Erythroblast (primary cell): Measurements from ENCODE around the gene JMJD7.

Source experiments
- DNase-seq, 2 experiments: peaks; one replicate each; lab custom pipeline; 2025; lab: John Stamatoyannopoulos, UW
- GATA1 ChIP-seq: IDR thresholded peaks from 2 replicates; pipeline ENCODE4 v1.6.1; 2011; ENCODE audit warnings: low read depth, mild to moderate bottlenecking, control low read depth, low read length, moderate library complexity
- POLR2A ChIP-seq: IDR thresholded peaks from 2 replicates; pipeline ENCODE4 v1.6.1; 2011; ENCODE audit warnings: mild to moderate bottlenecking, low read length

The JMJD7 gene

GRCh38 chr15:41792000-41792637 is 35.8 kb upstream of the JMJD7 start:
- TF ChIP-seq GATA1 (no peak), POLR2A (no peak)
- no peak for DNase-seq

DNA sequence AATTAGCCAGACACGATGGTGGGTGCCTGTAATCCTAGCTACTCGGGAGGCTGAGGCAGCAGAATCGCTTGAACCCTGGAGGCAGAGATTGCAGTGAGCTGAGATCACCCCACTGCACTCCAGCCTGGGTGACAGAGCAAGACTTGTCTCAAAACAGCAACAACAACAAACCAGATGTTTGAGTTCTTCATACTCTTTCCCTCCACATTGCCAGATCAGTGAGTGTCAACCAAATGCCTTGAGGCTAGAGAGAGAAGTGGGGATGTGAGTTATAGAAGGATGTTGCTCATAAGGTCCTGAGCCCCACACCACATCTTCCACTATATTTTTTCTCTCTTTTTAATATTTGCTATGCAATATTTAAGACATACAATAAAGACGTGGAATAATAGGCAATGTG is 33.8 kb upstream of the JMJD7 start:
- TF ChIP-seq GATA1 (no peak), POLR2A (no peak)
- no peak for DNase-seq

- no peak for TF ChIP-seq POLR2A
- no peak for TF ChIP-seq GATA1
- no peak for DNase-seq
Observed at GRCh38 chr15:41795996-41796856, 31.7 kb upstream of the JMJD7 start.

DNA sequence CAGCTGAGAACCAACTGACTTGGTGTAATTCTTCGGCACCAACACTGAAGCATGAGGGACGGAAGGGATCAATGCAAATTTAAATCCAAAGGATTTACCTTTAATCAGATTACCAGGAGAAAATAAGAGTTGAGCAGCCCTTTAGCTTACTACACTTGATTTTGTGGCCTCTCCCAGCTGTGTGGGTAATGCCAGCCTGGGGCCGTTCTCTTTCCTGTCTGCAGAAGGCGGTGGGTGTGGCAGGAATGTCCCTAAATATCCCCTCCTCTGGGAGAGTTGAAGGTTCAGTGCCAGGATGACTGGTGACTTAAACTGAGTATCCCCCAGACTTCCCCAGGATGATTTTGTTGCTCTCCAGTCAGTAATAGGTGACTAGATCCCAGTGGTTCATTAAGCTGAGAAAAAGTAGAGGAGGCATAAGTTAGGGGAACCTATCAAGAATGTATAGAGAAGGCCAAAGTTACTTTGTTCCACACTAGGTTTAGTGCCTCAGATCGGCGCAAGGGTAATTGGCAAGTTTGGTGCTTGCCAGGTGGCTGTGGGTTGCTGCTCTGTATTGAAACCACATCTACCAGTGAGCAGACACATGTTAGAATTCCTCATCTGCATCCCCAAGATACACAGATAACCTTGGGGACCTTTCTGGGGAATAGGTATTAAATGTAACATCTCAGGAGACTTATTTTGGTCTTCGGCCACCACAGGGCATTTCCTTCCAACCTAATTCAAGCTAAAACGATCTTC is 30.5 kb upstream of the JMJD7 start:
- TF ChIP-seq POLR2A (no peak), GATA1 (no peak)

GRCh38 chr15:41798607-41799487 is 29.0 kb upstream of the JMJD7 start:
- no peak for DNase-seq
- no peak for TF ChIP-seq GATA1
- no peak for TF ChIP-seq POLR2A

More for the DNA sequence above, 30.5 kb upstream of the JMJD7 start:
- DNase-seq = no peak

GRCh38 chr15:41799488-41799805 is 28.4 kb upstream of the JMJD7 start:
- no peak for DNase-seq
- TF ChIP-seq POLR2A = no peak
- TF ChIP-seq GATA1 = no peak

DNA sequence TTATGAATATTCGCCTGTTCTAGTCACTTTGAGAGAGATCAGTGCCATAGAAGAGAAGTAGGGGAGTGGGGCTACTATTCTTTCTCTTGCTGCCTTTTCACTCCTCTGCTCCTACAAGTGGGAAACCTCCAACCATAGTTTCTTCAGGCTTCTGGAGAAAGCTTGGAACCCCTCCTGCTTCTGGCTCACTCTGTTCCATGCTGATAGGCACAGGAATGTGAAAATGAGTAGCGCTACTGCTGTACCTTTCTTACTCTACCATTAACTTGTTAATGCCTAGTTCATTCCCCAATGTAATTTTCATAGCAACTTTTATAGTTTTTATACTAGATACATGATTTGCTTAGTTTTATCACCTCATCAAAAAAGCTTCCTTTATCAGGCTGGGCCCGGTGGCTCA is 26.7 kb upstream of the JMJD7 start:
- no peak for DNase-seq
- TF ChIP-seq POLR2A = no peak
- TF ChIP-seq GATA1 = no peak

- DNase-seq = peak in 1 of 2 experiments; percentile 9
- TF ChIP-seq POLR2A = no peak
- TF ChIP-seq GATA1 = no peak
Observed at GRCh38 chr15:41801850-41802455, 25.9 kb upstream of the JMJD7 start.

DNA sequence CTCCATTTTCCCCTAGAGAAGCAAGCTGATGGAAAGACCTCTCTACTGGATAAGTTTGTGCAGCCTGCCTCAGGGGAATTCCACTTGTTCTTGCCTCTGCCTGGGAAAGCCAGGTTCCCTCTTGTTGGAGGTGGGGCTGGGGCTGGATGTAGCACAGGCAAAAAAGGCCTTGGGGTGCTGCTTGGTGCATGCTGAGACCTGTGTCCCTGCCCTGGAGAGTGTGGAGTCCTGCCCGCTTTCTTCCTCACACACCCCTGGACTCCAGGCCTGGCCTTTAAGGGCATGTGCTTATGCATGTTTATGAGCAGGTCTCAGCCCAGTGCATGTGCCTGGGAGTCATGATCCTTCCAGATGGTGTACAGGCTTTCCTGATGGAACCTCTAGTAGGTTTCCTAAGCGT is 23.5 kb upstream of the JMJD7 start:
- no peak for DNase-seq
- TF ChIP-seq GATA1 (no peak), POLR2A (no peak)

DNA sequence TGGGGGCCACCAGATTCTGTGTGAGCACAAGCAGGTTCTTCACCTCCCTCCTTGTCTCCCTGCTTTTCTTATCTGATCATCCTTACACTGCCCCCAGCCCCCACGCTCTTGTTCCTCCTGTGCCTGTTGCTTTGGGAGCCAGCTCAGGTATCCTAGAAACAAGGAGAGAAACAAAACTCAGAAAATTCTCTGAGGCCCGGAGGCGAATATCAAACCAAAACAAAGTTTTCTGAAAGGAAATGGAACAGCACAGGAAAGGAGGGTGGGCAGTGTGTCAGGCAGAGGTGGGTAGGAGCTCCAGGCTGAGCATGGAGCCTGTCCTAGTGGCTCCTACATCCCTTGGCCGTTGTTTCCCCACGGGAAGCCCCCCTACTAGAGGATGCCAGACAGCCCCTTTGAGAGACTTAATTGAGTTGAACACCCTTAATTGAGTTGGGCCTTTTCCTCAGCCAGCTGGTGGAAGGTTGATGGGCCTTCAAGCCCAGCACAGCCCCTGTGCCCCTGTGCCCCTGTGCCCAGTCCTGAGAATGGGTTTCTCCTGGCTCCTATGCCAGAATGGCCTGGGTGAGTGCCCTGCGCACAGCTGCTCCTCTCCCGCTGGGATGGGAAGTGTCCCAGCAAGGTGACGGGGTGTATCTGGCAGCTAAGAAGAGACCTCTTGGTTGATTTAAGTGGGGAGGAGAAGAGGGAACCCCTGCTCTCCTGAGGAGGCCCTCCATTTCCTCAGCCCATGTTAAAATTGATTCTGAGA is 22.8 kb upstream of the JMJD7 start:
- DNase-seq = no peak
- no peak for TF ChIP-seq GATA1
- no peak for TF ChIP-seq POLR2A

DNA sequence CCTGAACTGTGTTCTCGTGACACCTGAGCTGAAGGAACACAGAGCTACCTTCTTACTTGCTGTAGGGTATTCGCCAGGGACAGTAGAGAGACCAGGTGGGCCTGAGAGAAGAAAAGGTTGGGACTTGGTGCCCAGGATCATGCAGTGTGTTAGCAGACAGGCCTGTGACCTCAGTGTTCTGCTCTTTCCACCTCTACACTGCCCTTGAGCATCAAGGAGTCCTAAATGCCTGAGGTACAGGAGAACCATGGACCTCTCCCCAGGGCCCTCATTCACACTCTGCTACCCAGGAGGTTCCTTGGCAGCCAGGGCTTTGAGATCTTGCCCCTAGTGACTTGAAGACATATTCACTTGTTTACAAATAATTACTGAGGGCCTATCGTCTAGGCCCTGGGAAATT is 22.2 kb upstream of the JMJD7 start:
- no peak for DNase-seq
- TF ChIP-seq POLR2A (no peak), GATA1 (no peak)

GRCh38 chr15:41806291-41807181 is 21.4 kb upstream of the JMJD7 start:
- TF ChIP-seq GATA1 = no peak
- no peak for TF ChIP-seq POLR2A
- DNase-seq = peak in 1 of 2 experiments; percentile 13
